K562 (cell line): ENCODE measurements around the gene ISY1. TPM values are rescaled to one million over a fixed set of nuclear protein-coding genes. Genes with fewer than 3 reads are reported as not detected.
"Not testable (repeated sequence)": the region's sequence is repeated elsewhere in the genome, so short reads cannot be mapped to it uniquely, and the experiment has no call there.

Source experiments
- ATAC-seq: fragments of 200-7000 bp; cut with Tn5 transposase; 3 replicates; pipeline ENCODE4 v1.9.1; 2020; ENCODE audit warnings: moderate library complexity
- BruUV-seq: library from RNA; stranded (reverse); fragments of 400-500 nt; replicated peaks from 2 replicates; lab custom pipeline; 2021; lab: Mats Ljungman, UMichigan
- CTCF ChIA-PET: fragments of 300-600 bp; formaldehyde crosslinking; extraction: SDS; loops from one replicate; lab custom pipeline; 2021; ENCODE audit warnings: low intra/inter-chr PET ratio; lab: Yijun Ruan, JAX
- POLR2A ChIA-PET: fragments of 300-600, 350-650 bp; sonication (Branson Sonifier 250); formaldehyde crosslinking; extraction: SDS; loops from one replicate; lab custom pipeline; 2021; ENCODE audit warnings: antibody characterized with exemption, inconsistent platforms; lab: Yijun Ruan, JAX
- DNase-seq, 4 experiments: peaks; one replicate each; pipeline versions ENCODE4 v3.0.0 to v3.0.0-alpha.2; 2011 to 2018; ENCODE audit warnings: low spot score in 3 of 4, mixed read lengths in 3 of 4; ENCODE audit errors: extremely low read depth in 1 of 4
- FAIRE-seq: peaks from 2 replicates; lab custom pipeline; 2011; peaks lifted over from hg19 to GRCh38; lab: Jason Lieb, UNC
- H2AFZ ChIP-seq: 2 replicates; pipeline ENCODE4 v1.6.0; 2011; ENCODE audit warnings: low read depth, low read length, control low read depth, inconsistent platforms
- H3K27ac ChIP-seq: fragments of 200-600 bp; 3 replicates; pipeline ENCODE4 v1.8.0; 2011; ENCODE audit warnings: low read depth, mild to moderate bottlenecking, control low read depth, inconsistent platforms, low read length, moderate library complexity, mixed read lengths; ENCODE audit errors: extremely low read depth
- H3K27me3 ChIP-seq, 2 experiments: fragments of 300-600 bp in 1 of 2; 2 replicates in 1 of 2; 3 replicates in 1 of 2; pipeline versions ENCODE4 v1.6.0 to v1.8.0; 2011; ENCODE audit warnings: inconsistent platforms in 2 of 2, low read length in 2 of 2, mild to moderate bottlenecking in 1 of 2, mixed read lengths in 1 of 2, moderate library complexity in 1 of 2; ENCODE audit not compliant: control insufficient read depth in 2 of 2, insufficient read depth in 2 of 2
- H3K36me3 ChIP-seq: fragments of 300-600 bp; 3 replicates; pipeline ENCODE4 v1.8.0; 2011; ENCODE audit warnings: mild to moderate bottlenecking, low read length, inconsistent platforms; ENCODE audit not compliant: control insufficient read depth, insufficient read depth
- H3K4me1 ChIP-seq, 2 experiments: fragments of 200-600 bp in 1 of 2; replicated peaks in 1 of 2; 2 replicates in 1 of 2; 3 replicates in 1 of 2; pipeline versions ENCODE4 v1.5.1 to v1.8.0; 2011; ENCODE audit warnings: inconsistent platforms in 2 of 2, low read length in 2 of 2, mild to moderate bottlenecking in 1 of 2, mixed read lengths in 1 of 2, moderate library complexity in 1 of 2; ENCODE audit not compliant: control insufficient read depth in 2 of 2, insufficient read depth in 2 of 2
- H3K4me2 ChIP-seq: 2 replicates; pipeline ENCODE4 v1.6.1; 2011; ENCODE audit warnings: low read length, control low read depth, inconsistent platforms, mixed read lengths; ENCODE audit not compliant: insufficient read depth
- H3K4me3 ChIP-seq: fragments of 200-600 bp; sonication (generic), shearing (Covaris generic); 2 replicates; pipeline ENCODE4 v1.5.1; 2016; ENCODE audit warnings: control low read depth, inconsistent platforms
- H3K79me2 ChIP-seq: fragments of 200-600 bp; 3 replicates; pipeline ENCODE4 v1.8.0; 2011; ENCODE audit warnings: low read length, inconsistent platforms; ENCODE audit not compliant: control insufficient read depth, insufficient read depth
- H3K9ac ChIP-seq, 2 experiments: 2 replicates each; pipeline versions ENCODE4 v1.6.0 to v1.6.1; 2011; ENCODE audit warnings: low read depth in 2 of 2, low read length in 2 of 2, control low read depth in 1 of 2, inconsistent platforms in 1 of 2, mild to moderate bottlenecking in 1 of 2, mixed read lengths in 1 of 2; ENCODE audit not compliant: insufficient read depth in 1 of 2
- H3K9me1 ChIP-seq: one replicate; pipeline ENCODE4 v1.6.0; 2011; ENCODE audit warnings: inconsistent platforms, mild to moderate bottlenecking, low read length, moderate library complexity; ENCODE audit not compliant: control insufficient read depth, insufficient read depth
- H3K9me3 ChIP-seq: replicated peaks from 2 replicates; pipeline ENCODE4 v1.5.1; 2011; ENCODE audit warnings: low read depth, low read length, inconsistent platforms; ENCODE audit not compliant: control insufficient read depth, insufficient read depth
- H4K20me1 ChIP-seq: replicated peaks from 2 replicates; pipeline ENCODE4 v1.6.1; 2011; ENCODE audit warnings: low read length, inconsistent platforms, mixed read lengths; ENCODE audit not compliant: control insufficient read depth, insufficient read depth
- BACH1 ChIP-seq: fragments of 200-800 bp; sonication (Bioruptor generic); IDR thresholded peaks from 2 replicates; pipeline ENCODE4 v1.6.1; 2016; ENCODE audit warnings: missing genetic modification characterization, missing compliant biosample characterization
- CBX1 ChIP-seq: sonication (generic); IDR thresholded peaks from 2 replicates; pipeline ENCODE4 v1.6.1; 2016; ENCODE audit warnings: antibody characterized with exemption, low read depth, mild to moderate bottlenecking
- EP300 ChIP-seq: IDR thresholded peaks from 2 replicates; pipeline ENCODE4 v1.6.1; 2012; ENCODE audit warnings: low read length, improper control_type of control experiment
- MTF1 ChIP-seq: fragments of 250-450 bp; sonication (Bioruptor Pico); IDR thresholded peaks from 2 replicates; pipeline ENCODE4 v1.9.0; 2021; ENCODE audit warnings: moderate library complexity, mild to moderate bottlenecking, inconsistent platforms, borderline replicate concordance
- ZNF175 ChIP-seq: fragments of 200-800 bp; sonication (Bioruptor generic); IDR thresholded peaks from 2 replicates; pipeline ENCODE4 v1.6.1; 2016; ENCODE audit warnings: low read depth, mild to moderate bottlenecking, missing genetic modification characterization, missing compliant biosample characterization
- ZNF274 ChIP-seq: IDR thresholded peaks from 2 replicates; pipeline ENCODE4 v1.6.1; 2011; ENCODE audit warnings: low read depth, mild to moderate bottlenecking, low read length, moderate library complexity, borderline replicate concordance
- ZNF584 ChIP-seq: fragments of 200-800 bp; sonication (Bioruptor generic); IDR thresholded peaks from 2 replicates; pipeline ENCODE4 v1.6.1; 2016; ENCODE audit warnings: low read depth, mild to moderate bottlenecking, missing genetic modification characterization, missing compliant biosample characterization
- WGBS: fragments of 100-300 bp; shearing (Covaris generic); methylation state at CpG from one replicate; pipeline ENCODE4 v1.1.6; 2016; ENCODE audit warnings: low coverage, mixed read lengths; ENCODE audit not compliant: insufficient coverage; ENCODE audit errors: missing lambda C conversion rate; 5-methylcytosine and 5-hydroxymethylcytosine counted together
- in situ Hi-C: fragments of 300-500 bp; cut with MboI; formaldehyde crosslinking; loops from 4 replicates; pipeline ENCODE4 v1.15.0; 2018; ENCODE audit warnings: inconsistent platforms, mixed read lengths
- intact Hi-C: fragments of 100-400 bp; cut with micrococcal nuclease; formaldehyde crosslinking; loops from 2 replicates; pipeline ENCODE4 v1.14.2; 2022
- polyA plus RNA-seq, 8 experiments: library from polyadenylated mRNA; depleted of rRNA in 4 of 8; stranded (reverse) in 5 of 8; unstranded in 3 of 8; fragments of >200 nt; fragmentation: Nextera tagmentation in 2 of 8; fragmentation: Illumina TruSeq in 1 of 8; extraction: Ambion mirVana in 2 of 8; extraction: Trizol in 1 of 8; gene quantifications; 2 replicates each; pipeline versions ENCODE4 v1.2.1 to v1.2.3, GENCODE V29; 2011 to 2014; ENCODE audit warnings: inconsistent platforms in 1 of 8, missing spikeins in 1 of 8
- total RNA-seq, 7 experiments: library from RNA; depleted of rRNA in 6 of 7; stranded (reverse); fragments of >200 nt in 6 of 7; fragmentation: Illumina TruSeq in 2 of 7; extraction: Trizol in 2 of 7; gene quantifications; 2 replicates each; pipeline versions ENCODE4 v1.2.1 to v1.2.3, GENCODE V29; 2011 to 2021; ENCODE audit warnings: low replicate concordance in 1 of 7

The ISY1 gene
- total and polyA plus RNA-seq, 9 of the 15 experiments (the other 6 are each of a cell fraction or from before 2014, with no cell fraction given) = 23.5 to 50.0 (median 32.9) TPM

GRCh38 chr3:129112308-129113052 is 48.4 kb downstream of the ISY1 start (continued):
- TF ChIP-seq EP300 = peak; percentile 72; the same call in 1 of the 2 replicates
- no peak for TF ChIP-seq MTF1
- TF ChIP-seq ZNF175 (CRISPR knock-in tag) = peak; percentile 88; the same call in 1 of the 2 replicates
- TF ChIP-seq ZNF274 = no peak
- peak; percentile 89 for TF ChIP-seq ZNF584 (CRISPR knock-in tag)
- TF ChIP-seq CBX1 = no peak
- TF ChIP-seq BACH1 = peak; percentile 74; the same call in 1 of the 2 replicates
- TF ChIP-seq, all 486 proteins: peak for 31

- FAIRE-seq, H3K4me3 ChIP-seq, DNase-seq, H3K9me3 ChIP-seq, H3K27ac ChIP-seq, CTCF ChIA-PET, H3K4me2 ChIP-seq, H3K4me1 ChIP-seq, ATAC-seq, H3K9me1 ChIP-seq, intact Hi-C loops, H3K79me2 ChIP-seq, in situ Hi-C loops, BruUV-seq, H3K9ac ChIP-seq, H4K20me1 ChIP-seq, H3K27me3 ChIP-seq, H2AFZ ChIP-seq, H3K36me3 ChIP-seq: not testable (repeated sequence)
- POLR2A ChIA-PET = interaction anchor here (0.7 kb wide), 1 partner anchor 84 kb away, joined by 4 read pairs; no protein-coding TSS in a partner anchor
- WGBS = 78% methylated on average over 9 of the region's 10 CpGs
Observed at GRCh38 chr3:129111076-129111780, 49.6 kb downstream of the ISY1 start.
